K562 (cell line): ENCODE data around the gene TMEM60. TPM values are rescaled to one million over a fixed set of nuclear protein-coding genes. Genes with fewer than 3 reads are reported as not detected.

Experiments used
- DPF2 ChIP-seq: fragments of 450-650 bp; IDR thresholded peaks from 2 replicates; pipeline ENCODE4 v1.6.1; 2016
- ESRRA ChIP-seq: fragments of 450-650 bp; IDR thresholded peaks from 2 replicates; pipeline ENCODE4 v1.6.1; 2014; ENCODE audit warnings: low read depth, mild to moderate bottlenecking, moderate library complexity, borderline replicate concordance
- HOMEZ ChIP-seq: fragments of 250-450 bp; sonication (Bioruptor Pico); IDR thresholded peaks from 2 replicates; pipeline ENCODE4 v1.4.0; 2020; ENCODE audit warnings: mild to moderate bottlenecking, moderate library complexity
- KAT7 ChIP-seq: sonication (generic); formaldehyde crosslinking; IDR thresholded peaks from 2 replicates; pipeline ENCODE4 v1.8.0; 2022; ENCODE audit warnings: missing genetic modification reagents, mild to moderate bottlenecking, borderline replicate concordance
- KLF6 ChIP-seq: fragments of 250-450 bp; sonication (Bioruptor Pico); IDR thresholded peaks from 2 replicates; pipeline ENCODE4 v1.4.0; 2020; ENCODE audit warnings: mild to moderate bottlenecking, moderate library complexity, borderline replicate concordance
- LARP7 ChIP-seq: fragments of 450-650 bp; IDR thresholded peaks from 2 replicates; pipeline ENCODE4 v1.6.1; 2016
- MEIS2 ChIP-seq: fragments of 450-650 bp; IDR thresholded peaks from 2 replicates; pipeline ENCODE4 v1.6.1; 2014; ENCODE audit warnings: mild to moderate bottlenecking; ENCODE audit not compliant: partially characterized antibody
- MLX ChIP-seq, 2 experiments: fragments of 450-650 bp in 1 of 2; sonication (generic) in 1 of 2; formaldehyde crosslinking; conservative IDR thresholded peaks; 2 replicates each; pipeline versions ENCODE4 v1.4.0 to v1.8.1; 2020 to 2022; ENCODE audit warnings: mild to moderate bottlenecking in 1 of 2, missing genetic modification reagents in 1 of 2
- NCOA6 ChIP-seq: fragments of 450-650 bp; IDR thresholded peaks from 2 replicates; pipeline ENCODE4 v1.6.1; 2017; ENCODE audit warnings: mild to moderate bottlenecking
- SMARCC2 ChIP-seq: fragments of 450-650 bp; IDR thresholded peaks from 2 replicates; pipeline ENCODE4 v1.6.1; 2017; ENCODE audit warnings: antibody characterized with exemption, moderate library complexity, mild to moderate bottlenecking, low read depth
- THRAP3 ChIP-seq: fragments of 450-650 bp; IDR thresholded peaks from 2 replicates; pipeline ENCODE4 v1.6.1; 2016; ENCODE audit warnings: mild to moderate bottlenecking, inconsistent platforms, borderline replicate concordance
- ZNF121 ChIP-seq: sonication (generic); formaldehyde crosslinking; conservative IDR thresholded peaks from 2 replicates; pipeline ENCODE4 v1.8.0; 2022; ENCODE audit warnings: missing genetic modification reagents
- ZNF184 ChIP-seq: sonication (generic); formaldehyde crosslinking; IDR thresholded peaks from 2 replicates; pipeline ENCODE4 v1.5.0; 2020; ENCODE audit warnings: missing genetic modification reagents
- ZNF384 ChIP-seq: IDR thresholded peaks from 2 replicates; pipeline ENCODE4 v1.6.1; 2012; ENCODE audit warnings: low read depth, low read length, improper control_type of control experiment
- ZNF57 ChIP-seq: fragments of 450-650 bp; formaldehyde crosslinking; IDR thresholded peaks from 2 replicates; pipeline ENCODE4 v1.4.0; 2020; ENCODE audit warnings: mild to moderate bottlenecking, moderate library complexity
- ZNF609 ChIP-seq: sonication (generic); formaldehyde crosslinking; IDR thresholded peaks from 2 replicates; pipeline ENCODE4 v1.8.1; 2023; ENCODE audit warnings: missing genetic modification reagents, mild to moderate bottlenecking, borderline replicate concordance
- ZNF639 ChIP-seq, 2 experiments: fragments of 200-800 bp in 1 of 2; sonication (Bioruptor generic) in 1 of 2; sonication (generic) in 1 of 2; formaldehyde crosslinking in 1 of 2; IDR thresholded peaks in 1 of 2; conservative IDR thresholded peaks in 1 of 2; 2 replicates each; pipeline versions ENCODE4 v1.5.0 to v1.6.1; 2016 to 2020; ENCODE audit warnings: missing compliant biosample characterization in 1 of 2, missing genetic modification characterization in 1 of 2, missing genetic modification reagents in 1 of 2
- polyA plus RNA-seq, 8 experiments: library from polyadenylated mRNA; depleted of rRNA in 4 of 8; stranded (reverse) in 5 of 8; unstranded in 3 of 8; fragments of >200 nt; fragmentation: Nextera tagmentation in 2 of 8; fragmentation: Illumina TruSeq in 1 of 8; extraction: Ambion mirVana in 2 of 8; extraction: Trizol in 1 of 8; gene quantifications; 2 replicates each; pipeline versions ENCODE4 v1.2.1 to v1.2.3, GENCODE V29; 2011 to 2014; ENCODE audit warnings: inconsistent platforms in 1 of 8, missing spikeins in 1 of 8
- total RNA-seq, 7 experiments: library from RNA; depleted of rRNA in 6 of 7; stranded (reverse); fragments of >200 nt in 6 of 7; fragmentation: Illumina TruSeq in 2 of 7; extraction: Trizol in 2 of 7; gene quantifications; 2 replicates each; pipeline versions ENCODE4 v1.2.1 to v1.2.3, GENCODE V29; 2011 to 2021; ENCODE audit warnings: low replicate concordance in 1 of 7

The TMEM60 gene
- total and polyA plus RNA-seq, 9 of the 15 experiments (the other 6 are each of a cell fraction or from before 2014, with no cell fraction given), result 12.5 to 140 (median 38.4) TPM

GRCh38 chr7:77799078-77799964, 1.1 kb upstream of the TMEM60 start (continued):
- TF ChIP-seq ZNF384, result no peak
- no peak for TF ChIP-seq ESRRA
- 0 out of 2 replicates have a peak, but pooled peaks have one; percentile 46 for TF ChIP-seq SMARCC2
- TF ChIP-seq ZNF184 (CRISPR knock-in tag), result no peak
- TF ChIP-seq ZNF57 (CRISPR knock-in tag), result 0 out of 2 replicates have a peak, but pooled peaks have one; percentile 1
- 0 out of 4 replicates have a peak, but pooled peaks of 1 of the 2 experiments have one; percentile 12 for TF ChIP-seq ZNF639 (CRISPR knock-in tag; conservative IDR thresholded peaks at IDR 0.05 in 1 of 2, IDR thresholded peaks at IDR 0.05 in 1 of 2)
- no peak; the same call in none of the 2 replicates for TF ChIP-seq DPF2
- TF ChIP-seq ZNF121, result no peak
- TF ChIP-seq ZNF609 (CRISPR knock-in tag), result no peak
- no peak for TF ChIP-seq NCOA6
- no peak for TF ChIP-seq HOMEZ (CRISPR knock-in tag)
- no peak for TF ChIP-seq MLX (CRISPR knock-in tag; conservative IDR thresholded peaks at IDR 0.05)
- TF ChIP-seq THRAP3, result no peak
- TF ChIP-seq MEIS2, result peak; percentile 82
- TF ChIP-seq KAT7 (CRISPR knock-in tag), result peak; percentile 78; the same call in 1 of the 2 replicates
- no peak for TF ChIP-seq KLF6 (CRISPR knock-in tag)
- TF ChIP-seq LARP7, result no peak
